Measurements from ENCODE around the gene GNG14.

GNG14 gene

DNA sequence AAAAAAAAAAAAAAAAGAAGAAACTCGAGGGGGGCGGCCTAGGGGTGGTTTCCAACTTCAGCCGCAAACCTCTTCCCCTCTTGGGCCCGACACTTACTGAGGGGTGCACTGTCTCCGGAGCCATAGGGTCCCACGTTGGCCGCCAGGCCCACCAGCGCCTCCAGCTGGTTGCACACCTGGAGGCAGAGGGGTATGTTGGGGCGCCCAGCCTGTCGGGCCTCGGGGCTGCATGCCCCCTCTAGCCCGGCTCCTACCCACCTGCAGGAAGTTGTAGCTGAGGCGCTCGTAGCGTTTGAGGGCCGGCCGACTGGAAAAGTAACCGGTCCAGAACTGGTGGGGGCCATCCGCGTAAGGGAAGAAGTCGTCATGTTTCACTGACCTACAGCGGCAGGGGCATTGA is 29.8 kb upstream of the GNG14 start:
- peaks cover 49% of the 10 kb centered on the region for H3K36me3 Mint-ChIP-seq (ENCODE audit: low read depth)
- no peak for DNase-seq
- ATAC-seq = no peak
- H3K4me1 Mint-ChIP-seq = no peaks in the 10 kb centered on the region
- H3K9me3 Mint-ChIP-seq = no peaks in the 10 kb centered on the region
- H3K27me3 Mint-ChIP-seq = no peaks in the 10 kb centered on the region
- H3K27ac Mint-ChIP-seq = no peak overlapping the region
- no peak overlapping the region for H3K4me3 Mint-ChIP-seq

- no peak for DNase-seq
- Mint-ChIP-seq H3K4me1 (peaks cover 17% of the 10 kb centered on the region), H3K27ac (no peak overlapping the region), H3K27me3 (no peaks in the 10 kb centered on the region), H3K4me3 (no peak overlapping the region), H3K36me3 (ENCODE audit: low read depth) (peaks cover 48% of the 10 kb centered on the region), H3K9me3 (no peaks in the 10 kb centered on the region)
- no peak for ATAC-seq
Measured at GRCh38 chr19:12660980-12661379, 26.8 kb upstream of the GNG14 start.

GRCh38 chr19:12664406-12665280 is 23.2 kb upstream of the GNG14 start:
- H3K36me3 Mint-ChIP-seq (ENCODE audit: low read depth) = peaks cover 39% of the 10 kb centered on the region
- H3K27me3 Mint-ChIP-seq = no peaks in the 10 kb centered on the region

GRCh38 chr19:12665281-12665573 is 22.6 kb upstream of the GNG14 start:
- ATAC-seq (peak; percentile 30), DNase-seq (peak; percentile 66)
- H3K27me3 Mint-ChIP-seq = no peaks in the 10 kb centered on the region
- no peaks in the 10 kb centered on the region for H3K9me3 Mint-ChIP-seq
- peaks cover 35% of the 10 kb centered on the region for H3K36me3 Mint-ChIP-seq (ENCODE audit: low read depth)
- peak overlapping the region; percentile 96 for H3K4me3 Mint-ChIP-seq
- H3K4me1 Mint-ChIP-seq = peaks cover 46% of the 10 kb centered on the region
- peak overlapping the region; percentile 96 for H3K27ac Mint-ChIP-seq

More at GRCh38 chr19:12664406-12665280, 23.2 kb upstream of the GNG14 start:
- no peak for ATAC-seq
- no peaks in the 10 kb centered on the region for H3K9me3 Mint-ChIP-seq
- no peak for DNase-seq
- peaks cover 43% of the 10 kb centered on the region for H3K4me1 Mint-ChIP-seq
- H3K4me3 Mint-ChIP-seq = peak overlapping the region; percentile 96
- peak overlapping the region; percentile 96 for H3K27ac Mint-ChIP-seq

DNA sequence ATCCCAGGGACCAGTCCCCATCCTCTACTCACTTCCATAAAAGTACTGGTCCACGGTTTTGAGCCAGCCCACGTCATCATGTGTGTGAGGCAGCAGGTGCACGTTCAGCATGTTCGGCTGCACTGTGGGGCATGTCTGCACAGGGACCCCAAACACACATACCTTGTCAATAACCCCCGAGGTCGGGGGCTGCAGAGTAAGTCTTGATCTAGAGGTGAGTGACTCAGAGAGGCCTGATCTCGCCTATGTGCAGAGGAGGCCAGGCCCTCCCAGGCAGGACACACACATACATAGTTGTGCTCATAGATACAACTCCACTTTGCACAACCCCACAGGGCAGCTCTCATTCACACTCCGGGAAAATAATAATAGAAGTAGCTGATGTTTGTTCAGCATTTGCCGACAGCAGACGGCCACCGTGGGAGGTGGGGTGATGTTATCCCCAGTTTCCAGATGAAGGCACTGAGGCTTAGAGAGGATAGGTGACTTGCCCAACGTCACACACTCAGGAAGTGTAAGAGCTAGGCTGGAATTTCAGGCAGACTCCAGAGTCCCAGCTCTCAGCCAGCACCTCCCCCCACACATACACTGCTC is 22.0 kb upstream of the GNG14 start:
- peak overlapping the region; percentile 96 for H3K4me3 Mint-ChIP-seq
- H3K9me3 Mint-ChIP-seq = no peaks in the 10 kb centered on the region
- DNase-seq = peak; percentile 41
- no peaks in the 10 kb centered on the region for H3K27me3 Mint-ChIP-seq
- H3K4me1 Mint-ChIP-seq = peaks cover 50% of the 10 kb centered on the region
- H3K36me3 Mint-ChIP-seq (ENCODE audit: low read depth) = peaks cover 32% of the 10 kb centered on the region
- peak overlapping the region; percentile 96 for H3K27ac Mint-ChIP-seq
- peak; percentile 31 for ATAC-seq

- Mint-ChIP-seq H3K27ac (peak within 1 kb of the TSS; percentile 96), H3K4me1 (peaks cover 52% of the 10 kb centered on the region), H3K27me3 (no peaks in the 10 kb centered on the region), H3K36me3 (ENCODE audit: low read depth) (peaks cover 25% of the 10 kb centered on the region), H3K4me3 (peak within 1 kb of the TSS; percentile 96), H3K9me3 (no peaks in the 10 kb centered on the region)
- peak; percentile 88 for DNase-seq
- peak; percentile 73 for ATAC-seq
Measured at GRCh38 chr19:12666265-12667048, 21.3 kb upstream of the GNG14 start, which contains the start of the genes MAN2B1 and WDR83. MAN2B1 (minus strand) TSS chr19:12666742; CDS start chr19:12666701, 41 bp downstream. WDR83 (plus strand) TSS chr19:12666807; CDS start chr19:12669791, 2,984 bp downstream.

DNA sequence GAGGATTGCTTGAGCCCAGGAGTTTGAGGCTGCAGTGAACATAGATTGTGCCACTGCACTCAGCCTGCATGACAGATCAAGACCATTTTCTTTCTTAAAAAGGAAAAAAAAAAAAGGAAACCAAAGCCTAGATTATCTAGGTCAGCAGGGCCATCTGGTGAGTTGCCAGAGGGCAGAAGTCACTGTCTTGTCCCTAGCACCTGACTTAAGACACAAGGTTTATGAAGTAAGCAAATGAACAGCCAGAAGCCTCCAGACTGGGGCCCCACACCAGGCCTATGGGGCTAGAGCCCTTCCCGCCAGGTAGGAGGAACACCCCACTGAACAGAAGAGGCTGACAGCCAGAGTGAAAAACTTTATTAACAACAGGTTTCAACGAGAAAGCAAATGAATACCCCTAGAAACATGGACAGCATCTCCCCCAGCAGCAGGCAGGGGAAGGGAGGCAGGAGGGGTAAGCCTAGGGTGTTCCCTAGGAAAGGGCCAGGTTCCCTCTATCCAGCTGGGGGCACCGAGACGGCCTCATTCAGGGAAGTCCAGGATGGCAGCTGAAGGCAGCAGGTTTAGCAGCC is 20.0 kb upstream of the GNG14 start:
- peaks cover 56% of the 10 kb centered on the region for H3K4me1 Mint-ChIP-seq
- peak overlapping the region; percentile 98 for H3K27ac Mint-ChIP-seq
- no peak for ATAC-seq
- H3K9me3 Mint-ChIP-seq = no peaks in the 10 kb centered on the region
- peaks cover 28% of the 10 kb centered on the region for H3K36me3 Mint-ChIP-seq (ENCODE audit: low read depth)
- no peak for DNase-seq
- H3K27me3 Mint-ChIP-seq = no peaks in the 10 kb centered on the region
- H3K4me3 Mint-ChIP-seq = peak overlapping the region; percentile 96

- no peak for DNase-seq
- no peak for ATAC-seq
- peaks cover 56% of the 10 kb centered on the region for H3K4me1 Mint-ChIP-seq
- H3K9me3 Mint-ChIP-seq = no peaks in the 10 kb centered on the region
- H3K27ac Mint-ChIP-seq = peak overlapping the region; percentile 98
- no peaks in the 10 kb centered on the region for H3K27me3 Mint-ChIP-seq
- H3K4me3 Mint-ChIP-seq = peak overlapping the region; percentile 96
- H3K36me3 Mint-ChIP-seq (ENCODE audit: low read depth) = peaks cover 24% of the 10 kb centered on the region
Measured at GRCh38 chr19:12668346-12668745, 19.5 kb upstream of the GNG14 start.

DNA sequence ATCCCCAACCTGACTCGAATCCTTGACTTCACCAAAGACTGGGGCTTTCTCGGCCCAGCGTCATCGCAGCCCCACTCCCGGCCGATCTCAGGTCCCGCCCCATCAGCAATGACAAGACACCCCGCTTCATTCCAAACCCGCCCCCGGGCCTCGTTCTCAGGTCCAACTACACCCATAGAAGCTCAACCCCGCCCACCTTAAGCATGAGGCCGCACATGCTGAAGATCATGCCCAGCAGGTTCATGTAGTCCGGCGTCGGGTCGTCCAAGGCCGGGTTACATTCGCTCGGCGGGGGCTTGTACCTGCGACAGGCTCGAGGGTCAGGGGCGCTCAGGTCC is 18.9 kb upstream of the GNG14 start:
- ATAC-seq = no peak
- H3K9me3 Mint-ChIP-seq = no peaks in the 10 kb centered on the region
- H3K27ac Mint-ChIP-seq = peak overlapping the region; percentile 98
- peaks cover 56% of the 10 kb centered on the region for H3K4me1 Mint-ChIP-seq
- H3K27me3 Mint-ChIP-seq = no peaks in the 10 kb centered on the region
- H3K36me3 Mint-ChIP-seq (ENCODE audit: low read depth) = peaks cover 20% of the 10 kb centered on the region
- DNase-seq = peak; percentile 67
- H3K4me3 Mint-ChIP-seq = peak overlapping the region; percentile 96

GRCh38 chr19:12669270-12670158 is 18.3 kb upstream of the GNG14 start:
- Mint-ChIP-seq H3K27me3 (no peaks in the 10 kb centered on the region), H3K27ac (peak overlapping the region; percentile 98), H3K9me3 (no peaks in the 10 kb centered on the region), H3K4me3 (peak overlapping the region; percentile 96), H3K36me3 (ENCODE audit: low read depth) (peaks cover 20% of the 10 kb centered on the region), H3K4me1 (peaks cover 53% of the 10 kb centered on the region)
- ATAC-seq (no peak), DNase-seq (peak; percentile 78)

DNA sequence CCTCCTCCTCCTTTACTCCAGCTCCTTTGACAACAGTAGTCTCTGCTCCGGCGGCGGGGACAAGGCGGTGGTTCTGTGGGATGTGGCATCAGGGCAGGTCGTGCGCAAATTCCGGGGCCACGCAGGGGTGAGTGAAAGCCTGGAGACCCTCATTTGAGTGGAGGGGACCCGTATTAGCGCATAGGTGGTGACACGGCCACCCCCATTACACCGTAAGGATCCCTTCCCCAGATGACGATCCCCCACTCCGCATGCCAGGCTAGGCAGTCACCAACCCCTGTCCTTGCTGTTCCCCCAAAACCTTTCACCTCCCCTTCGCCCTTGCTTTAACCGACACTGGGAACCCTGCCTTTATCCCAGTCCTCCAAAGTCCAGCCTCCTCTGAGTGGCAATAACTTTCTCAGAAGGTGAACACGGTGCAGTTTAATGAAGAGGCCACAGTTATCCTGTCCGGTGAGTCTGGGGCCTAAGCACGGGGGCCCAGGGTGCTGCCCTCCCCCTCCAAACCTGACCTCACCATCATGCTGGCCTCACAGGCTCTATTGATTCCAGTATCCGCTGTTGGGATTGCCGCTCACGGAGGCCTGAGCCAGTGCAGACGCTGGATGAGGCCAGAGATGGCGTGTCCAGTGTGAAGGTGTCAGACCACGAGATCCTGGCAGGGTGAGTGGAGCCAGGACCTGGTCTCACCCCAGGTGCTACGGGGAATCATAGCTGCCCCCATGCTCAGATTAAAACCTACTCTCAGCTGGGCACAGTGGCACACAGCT is 17.5 kb upstream of the GNG14 start:
- no peak for DNase-seq
- ATAC-seq = no peak
- H3K27me3 Mint-ChIP-seq = no peaks in the 10 kb centered on the region
- peak overlapping the region; percentile 98 for H3K27ac Mint-ChIP-seq
- no peaks in the 10 kb centered on the region for H3K9me3 Mint-ChIP-seq
- H3K36me3 Mint-ChIP-seq (ENCODE audit: low read depth) = peaks cover 15% of the 10 kb centered on the region
- peaks cover 45% of the 10 kb centered on the region for H3K4me1 Mint-ChIP-seq
- peak overlapping the region; percentile 96 for H3K4me3 Mint-ChIP-seq

DNA sequence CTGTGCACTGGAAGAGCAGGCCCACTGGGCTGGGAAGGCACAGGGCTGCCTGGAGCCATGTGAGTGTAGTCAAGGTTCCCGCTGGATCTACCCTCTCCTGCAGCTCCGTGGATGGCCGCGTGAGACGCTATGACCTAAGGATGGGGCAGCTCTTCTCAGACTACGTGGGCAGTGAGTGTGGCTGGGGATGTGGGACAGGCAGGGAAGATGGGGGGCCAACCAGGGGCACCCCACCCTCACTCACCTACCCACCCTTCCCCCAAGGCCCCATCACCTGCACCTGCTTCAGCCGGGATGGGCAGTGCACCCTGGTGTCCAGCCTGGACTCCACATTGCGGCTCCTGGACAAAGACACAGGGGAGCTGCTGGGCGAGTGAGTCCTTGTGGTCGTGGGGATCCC is 15.1 kb upstream of the GNG14 start:
- H3K36me3 Mint-ChIP-seq (ENCODE audit: low read depth) = peaks cover 20% of the 10 kb centered on the region
- DNase-seq (no peak), ATAC-seq (no peak)
- H3K4me1 Mint-ChIP-seq = peaks cover 38% of the 10 kb centered on the region
- H3K27ac Mint-ChIP-seq = no peak overlapping the region
- H3K9me3 Mint-ChIP-seq = no peaks in the 10 kb centered on the region
- no peak overlapping the region for H3K4me3 Mint-ChIP-seq
- H3K27me3 Mint-ChIP-seq = no peaks in the 10 kb centered on the region

GRCh38 chr19:12675399-12675798 is 12.4 kb upstream of the GNG14 start:
- no peaks in the 10 kb centered on the region for H3K27me3 Mint-ChIP-seq
- no peak overlapping the region for H3K4me3 Mint-ChIP-seq
- ATAC-seq (no peak), DNase-seq (no peak)
- peaks cover 25% of the 10 kb centered on the region for H3K4me1 Mint-ChIP-seq
- no peak overlapping the region for H3K27ac Mint-ChIP-seq
- H3K36me3 Mint-ChIP-seq (ENCODE audit: low read depth) = peaks cover 24% of the 10 kb centered on the region
- H3K9me3 Mint-ChIP-seq = no peaks in the 10 kb centered on the region
